ENCODE results near the gene THAP8. TPM values are rescaled to one million over a fixed set of nuclear protein-coding genes. Genes with fewer than 3 reads are reported as not detected.

THAP8 gene
- total and polyA plus RNA-seq, 2 of the 13 experiments (the other 11 are each of a cell fraction or from before 2014, with no cell fraction given): 1.7 to 3.7 TPM

DNA sequence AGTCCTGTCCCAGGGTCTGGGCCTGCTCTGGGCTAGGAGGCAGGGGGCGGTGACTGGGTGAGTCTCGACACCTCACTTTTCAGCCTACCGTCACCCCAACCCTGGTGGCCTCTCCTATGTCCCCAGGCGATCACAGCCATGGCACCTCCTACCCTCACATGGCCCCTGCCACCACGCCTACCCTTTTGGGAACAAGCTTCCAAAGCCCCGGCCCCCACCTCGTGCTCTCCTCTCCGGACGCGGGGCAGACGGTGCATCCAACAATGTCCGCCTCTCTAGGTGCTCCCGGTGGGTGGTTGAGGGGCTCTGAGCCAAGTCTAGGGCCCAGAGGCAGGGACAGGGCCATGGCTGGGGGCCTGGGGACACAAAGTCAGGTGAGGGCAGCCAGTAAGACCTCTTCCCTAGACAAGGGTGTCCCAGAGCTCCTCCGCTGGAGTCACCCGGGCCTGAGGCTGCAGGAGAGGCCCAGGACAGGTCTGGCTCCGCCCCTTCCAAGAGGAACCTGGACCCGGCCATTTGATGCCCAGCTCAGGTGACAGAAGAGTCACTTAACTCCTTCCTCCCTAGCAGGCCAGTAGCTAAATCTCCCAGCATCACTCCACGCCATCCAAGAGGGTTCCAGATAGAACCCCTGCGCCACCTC, 45.6 kb downstream of the THAP8 start, which contains the start of gene SYNE4 (continued):
- TF ChIP-seq ZC3H13 (CRISPR knock-in tag; IDR thresholded peaks at IDR 0.05) (no peak), JDP2 (CRISPR knock-in tag; IDR thresholded peaks at IDR 0.05; ENCODE audit: borderline replicate concordance) (no peak), ZNF432 (CRISPR knock-in tag; IDR thresholded peaks at IDR 0.05; ENCODE audit: borderline replicate concordance) (no peak), ZNF510 (CRISPR knock-in tag; IDR thresholded peaks at IDR 0.05; ENCODE audit: low read depth) (no peak), ZNF75D (CRISPR knock-in tag; IDR thresholded peaks at IDR 0.05; ENCODE audit: borderline replicate concordance) (no peak), DPF2 (CRISPR knock-in tag; IDR thresholded peaks at IDR 0.05; ENCODE audit: borderline replicate concordance, low read depth) (no peak), ZNF33A (CRISPR knock-in tag; IDR thresholded peaks at IDR 0.05; ENCODE audit: borderline replicate concordance) (no peak), MAFG (CRISPR knock-in tag; IDR thresholded peaks at IDR 0.05) (no peak), POLR2AphosphoS5 (IDR thresholded peaks at IDR 0.05; ENCODE audit: low read depth, low read length) (peak; percentile 82), ZNF891 (CRISPR knock-in tag; IDR thresholded peaks at IDR 0.05) (peak; percentile 64; the same call in 1 of the 2 replicates), HNRNPK (IDR thresholded peaks at IDR 0.05; ENCODE audit: low read depth, low read length, poor library complexity, severe bottlenecking) (no peak)
- TF ChIP-seq, protein P1, sequence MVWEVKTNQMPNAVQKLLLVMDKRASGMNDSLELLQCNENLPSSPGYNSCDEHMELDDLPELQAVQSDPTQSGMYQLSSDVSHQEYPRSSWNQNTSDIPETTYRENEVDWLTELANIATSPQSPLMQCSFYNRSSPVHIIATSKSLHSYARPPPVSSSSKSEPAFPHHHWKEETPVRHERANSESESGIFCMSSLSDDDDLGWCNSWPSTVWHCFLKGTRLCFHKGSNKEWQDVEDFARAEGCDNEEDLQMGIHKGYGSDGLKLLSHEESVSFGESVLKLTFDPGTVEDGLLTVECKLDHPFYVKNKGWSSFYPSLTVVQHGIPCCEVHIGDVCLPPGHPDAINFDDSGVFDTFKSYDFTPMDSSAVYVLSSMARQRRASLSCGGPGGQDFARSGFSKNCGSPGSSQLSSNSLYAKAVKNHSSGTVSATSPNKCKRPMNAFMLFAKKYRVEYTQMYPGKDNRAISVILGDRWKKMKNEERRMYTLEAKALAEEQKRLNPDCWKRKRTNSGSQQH (CRISPR knock-in tag; IDR thresholded peaks at IDR 0.05; ENCODE audit: low read depth): no peak
- TF ChIP-seq, protein P2, sequence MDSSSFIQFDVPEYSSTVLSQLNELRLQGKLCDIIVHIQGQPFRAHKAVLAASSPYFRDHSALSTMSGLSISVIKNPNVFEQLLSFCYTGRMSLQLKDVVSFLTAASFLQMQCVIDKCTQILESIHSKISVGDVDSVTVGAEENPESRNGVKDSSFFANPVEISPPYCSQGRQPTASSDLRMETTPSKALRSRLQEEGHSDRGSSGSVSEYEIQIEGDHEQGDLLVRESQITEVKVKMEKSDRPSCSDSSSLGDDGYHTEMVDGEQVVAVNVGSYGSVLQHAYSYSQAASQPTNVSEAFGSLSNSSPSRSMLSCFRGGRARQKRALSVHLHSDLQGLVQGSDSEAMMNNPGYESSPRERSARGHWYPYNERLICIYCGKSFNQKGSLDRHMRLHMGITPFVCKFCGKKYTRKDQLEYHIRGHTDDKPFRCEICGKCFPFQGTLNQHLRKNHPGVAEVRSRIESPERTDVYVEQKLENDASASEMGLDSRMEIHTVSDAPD (CRISPR knock-in tag; IDR thresholded peaks at IDR 0.05): no peak
- TF ChIP-seq, protein P3, sequence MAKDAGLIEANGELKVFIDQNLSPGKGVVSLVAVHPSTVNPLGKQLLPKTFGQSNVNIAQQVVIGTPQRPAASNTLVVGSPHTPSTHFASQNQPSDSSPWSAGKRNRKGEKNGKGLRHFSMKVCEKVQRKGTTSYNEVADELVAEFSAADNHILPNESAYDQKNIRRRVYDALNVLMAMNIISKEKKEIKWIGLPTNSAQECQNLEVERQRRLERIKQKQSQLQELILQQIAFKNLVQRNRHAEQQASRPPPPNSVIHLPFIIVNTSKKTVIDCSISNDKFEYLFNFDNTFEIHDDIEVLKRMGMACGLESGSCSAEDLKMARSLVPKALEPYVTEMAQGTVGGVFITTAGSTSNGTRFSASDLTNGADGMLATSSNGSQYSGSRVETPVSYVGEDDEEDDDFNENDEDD (CRISPR knock-in tag; IDR thresholded peaks at IDR 0.05; ENCODE audit: borderline replicate concordance): no peak
- TF ChIP-seq, protein P4, sequence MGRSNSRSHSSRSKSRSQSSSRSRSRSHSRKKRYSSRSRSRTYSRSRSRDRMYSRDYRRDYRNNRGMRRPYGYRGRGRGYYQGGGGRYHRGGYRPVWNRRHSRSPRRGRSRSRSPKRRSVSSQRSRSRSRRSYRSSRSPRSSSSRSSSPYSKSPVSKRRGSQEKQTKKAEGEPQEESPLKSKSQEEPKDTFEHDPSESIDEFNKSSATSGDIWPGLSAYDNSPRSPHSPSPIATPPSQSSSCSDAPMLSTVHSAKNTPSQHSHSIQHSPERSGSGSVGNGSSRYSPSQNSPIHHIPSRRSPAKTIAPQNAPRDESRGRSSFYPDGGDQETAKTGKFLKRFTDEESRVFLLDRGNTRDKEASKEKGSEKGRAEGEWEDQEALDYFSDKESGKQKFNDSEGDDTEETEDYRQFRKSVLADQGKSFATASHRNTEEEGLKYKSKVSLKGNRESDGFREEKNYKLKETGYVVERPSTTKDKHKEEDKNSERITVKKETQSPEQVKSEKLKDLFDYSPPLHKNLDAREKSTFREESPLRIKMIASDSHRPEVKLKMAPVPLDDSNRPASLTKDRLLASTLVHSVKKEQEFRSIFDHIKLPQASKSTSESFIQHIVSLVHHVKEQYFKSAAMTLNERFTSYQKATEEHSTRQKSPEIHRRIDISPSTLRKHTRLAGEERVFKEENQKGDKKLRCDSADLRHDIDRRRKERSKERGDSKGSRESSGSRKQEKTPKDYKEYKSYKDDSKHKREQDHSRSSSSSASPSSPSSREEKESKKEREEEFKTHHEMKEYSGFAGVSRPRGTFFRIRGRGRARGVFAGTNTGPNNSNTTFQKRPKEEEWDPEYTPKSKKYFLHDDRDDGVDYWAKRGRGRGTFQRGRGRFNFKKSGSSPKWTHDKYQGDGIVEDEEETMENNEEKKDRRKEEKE (IDR thresholded peaks at IDR 0.05): no peak
- TF ChIP-seq, protein P5, sequence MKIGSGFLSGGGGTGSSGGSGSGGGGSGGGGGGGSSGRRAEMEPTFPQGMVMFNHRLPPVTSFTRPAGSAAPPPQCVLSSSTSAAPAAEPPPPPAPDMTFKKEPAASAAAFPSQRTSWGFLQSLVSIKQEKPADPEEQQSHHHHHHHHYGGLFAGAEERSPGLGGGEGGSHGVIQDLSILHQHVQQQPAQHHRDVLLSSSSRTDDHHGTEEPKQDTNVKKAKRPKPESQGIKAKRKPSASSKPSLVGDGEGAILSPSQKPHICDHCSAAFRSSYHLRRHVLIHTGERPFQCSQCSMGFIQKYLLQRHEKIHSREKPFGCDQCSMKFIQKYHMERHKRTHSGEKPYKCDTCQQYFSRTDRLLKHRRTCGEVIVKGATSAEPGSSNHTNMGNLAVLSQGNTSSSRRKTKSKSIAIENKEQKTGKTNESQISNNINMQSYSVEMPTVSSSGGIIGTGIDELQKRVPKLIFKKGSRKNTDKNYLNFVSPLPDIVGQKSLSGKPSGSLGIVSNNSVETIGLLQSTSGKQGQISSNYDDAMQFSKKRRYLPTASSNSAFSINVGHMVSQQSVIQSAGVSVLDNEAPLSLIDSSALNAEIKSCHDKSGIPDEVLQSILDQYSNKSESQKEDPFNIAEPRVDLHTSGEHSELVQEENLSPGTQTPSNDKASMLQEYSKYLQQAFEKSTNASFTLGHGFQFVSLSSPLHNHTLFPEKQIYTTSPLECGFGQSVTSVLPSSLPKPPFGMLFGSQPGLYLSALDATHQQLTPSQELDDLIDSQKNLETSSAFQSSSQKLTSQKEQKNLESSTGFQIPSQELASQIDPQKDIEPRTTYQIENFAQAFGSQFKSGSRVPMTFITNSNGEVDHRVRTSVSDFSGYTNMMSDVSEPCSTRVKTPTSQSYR (CRISPR knock-in tag; IDR thresholded peaks at IDR 0.05; ENCODE audit: borderline replicate concordance): no peak
- TF ChIP-seq, protein P6, sequence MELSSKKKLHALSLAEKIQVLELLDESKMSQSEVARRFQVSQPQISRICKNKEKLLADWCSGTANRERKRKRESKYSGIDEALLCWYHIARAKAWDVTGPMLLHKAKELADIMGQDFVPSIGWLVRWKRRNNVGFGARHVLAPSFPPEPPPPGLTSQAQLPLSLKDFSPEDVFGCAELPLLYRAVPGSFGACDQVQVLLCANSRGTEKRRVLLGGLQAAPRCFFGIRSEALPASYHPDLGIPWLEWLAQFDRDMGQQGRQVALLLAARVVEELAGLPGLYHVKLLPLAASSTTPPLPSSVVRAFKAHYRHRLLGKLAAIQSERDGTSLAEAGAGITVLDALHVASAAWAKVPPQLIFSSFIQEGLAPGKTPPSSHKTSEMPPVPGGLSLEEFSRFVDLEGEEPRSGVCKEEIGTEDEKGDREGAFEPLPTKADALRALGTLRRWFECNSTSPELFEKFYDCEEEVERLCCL (CRISPR knock-in tag; IDR thresholded peaks at IDR 0.05; ENCODE audit: borderline replicate concordance): no peak
